ENCODE results near the gene OTULIN.

The OTULIN gene

GRCh38 chr5:14664270-14665100 is at the start of gene OTULIN:
Gene OTULIN (plus strand): TSS chr5:14664718. CDS start chr5:14664826, 108 bp downstream.
- peak; percentile 78 for DNase-seq (ENCODE audit: low spot score)

GRCh38 chr5:14615365-14615764 is 49.2 kb upstream of the OTULIN start:
- no peak for DNase-seq (ENCODE audit: low spot score)

GRCh38 chr5:14617441-14617840 is 47.1 kb upstream of the OTULIN start:
- no peak for DNase-seq (ENCODE audit: low spot score)

- no peak for DNase-seq (ENCODE audit: low spot score)
These were observed 37.2 kb upstream of the OTULIN start for GRCh38 chr5:14627270-14627669.

- peak; percentile 47 for DNase-seq (ENCODE audit: low spot score)
These were observed 36.2 kb upstream of the OTULIN start for GRCh38 chr5:14628346-14628745.

- DNase-seq (ENCODE audit: low spot score): no peak
These were observed 33.8 kb upstream of the OTULIN start for GRCh38 chr5:14630671-14631070.

- no peak for DNase-seq (ENCODE audit: low spot score)
These were observed 28.9 kb upstream of the OTULIN start for GRCh38 chr5:14635656-14636055.

- DNase-seq (ENCODE audit: low spot score): no peak
These were observed 23.8 kb upstream of the OTULIN start for GRCh38 chr5:14640765-14641164.

- DNase-seq (ENCODE audit: low spot score): no peak
These were observed 19.8 kb upstream of the OTULIN start for GRCh38 chr5:14644623-14645237.

- DNase-seq (ENCODE audit: low spot score): no peak
These were observed 14.5 kb upstream of the OTULIN start for GRCh38 chr5:14650052-14650451.

- no peak for DNase-seq (ENCODE audit: low spot score)
These were observed 9.3 kb upstream of the OTULIN start for GRCh38 chr5:14655146-14655741.

GRCh38 chr5:14656898-14657297 is 7.6 kb upstream of the OTULIN start:
- DNase-seq (ENCODE audit: low spot score): no peak

- DNase-seq (ENCODE audit: low spot score): no peak
These were observed 4.5 kb upstream of the OTULIN start for GRCh38 chr5:14659821-14660607.

GRCh38 chr5:14660833-14661232 is 3.7 kb upstream of the OTULIN start:
- DNase-seq (ENCODE audit: low spot score): no peak

GRCh38 chr5:14662721-14663260 is 1.7 kb upstream of the OTULIN start:
- DNase-seq (ENCODE audit: low spot score): no peak

GRCh38 chr5:14663734-14664269 is 716 bp upstream of the OTULIN start:
- DNase-seq (ENCODE audit: low spot score): no peak

GRCh38 chr5:14665101-14665822 is 744 bp downstream of the OTULIN start:
- DNase-seq (ENCODE audit: low spot score): no peak

GRCh38 chr5:14665949-14666348 is 1.4 kb downstream of the OTULIN start:
- DNase-seq (ENCODE audit: low spot score): peak; percentile 69

GRCh38 chr5:14666357-14666756 is 1.8 kb downstream of the OTULIN start:
- no peak for DNase-seq (ENCODE audit: low spot score)

GRCh38 chr5:14667290-14667689 is 2.8 kb downstream of the OTULIN start:
- DNase-seq (ENCODE audit: low spot score): no peak

GRCh38 chr5:14667770-14668169 is 3.3 kb downstream of the OTULIN start:
- no peak for DNase-seq (ENCODE audit: low spot score)
